SK-N-SH (cell line): ENCODE results near the gene DPF3. TPM values are rescaled to one million over a fixed set of nuclear protein-coding genes. Genes with fewer than 3 reads are reported as not detected.

Source experiments
- CTCF ChIA-PET: fragments of 300-600, 350-600 bp; formaldehyde crosslinking; extraction: SDS; loops from one replicate; lab custom pipeline; 2021; lab: Yijun Ruan, JAX
- POLR2A ChIA-PET: fragments of 350-600 bp; sonication (Branson Sonifier 250); formaldehyde crosslinking; extraction: SDS; loops from one replicate; lab custom pipeline; 2020; ENCODE audit warnings: antibody characterized with exemption, inconsistent platforms; lab: Yijun Ruan, JAX
- DNase-seq: peaks from one replicate; pipeline ENCODE4 v3.0.0; 2012
- H2AFZ ChIP-seq: fragments of 200-600 bp; sonication (generic); 2 replicates; pipeline ENCODE4 v1.8.1; 2016; ENCODE audit warnings: antibody characterized with exemption, mild to moderate bottlenecking, low read depth
- H3F3A ChIP-seq: fragments of 200-600 bp; sonication (generic); replicated peaks from 2 replicates; pipeline ENCODE3; 2016; ENCODE audit warnings: antibody characterized with exemption, mild to moderate bottlenecking; ENCODE audit not compliant: insufficient read depth
- H3K27ac ChIP-seq, 2 experiments: fragments of 200-500 bp in 1 of 2; fragments of 200-600 bp in 1 of 2; sonication (Bioruptor generic) in 1 of 2; sonication (generic), shearing (Covaris generic) in 1 of 2; 2 replicates each; pipeline versions ENCODE4 v1.5.1 to v1.6.1; 2014 to 2016; ENCODE audit warnings: low read depth in 2 of 2, inconsistent platforms in 1 of 2, low read length in 1 of 2, mild to moderate bottlenecking in 1 of 2, mixed read lengths in 1 of 2
- H3K27me3 ChIP-seq: fragments of 200-600 bp; sonication (generic), shearing (Covaris generic); 2 replicates; pipeline ENCODE4 v1.6.1; 2016; ENCODE audit warnings: mixed run types; ENCODE audit not compliant: insufficient read depth
- H3K36me3 ChIP-seq, 2 experiments: fragments of 200-500 bp in 1 of 2; fragments of 200-600 bp in 1 of 2; sonication (Bioruptor generic) in 1 of 2; sonication (generic) in 1 of 2; replicated peaks in 1 of 2; 2 replicates each; pipeline versions ENCODE3 to v1.5.1; 2014 to 2016; ENCODE audit warnings: low read length in 1 of 2, mild to moderate bottlenecking in 1 of 2; ENCODE audit not compliant: insufficient read depth in 2 of 2, control insufficient read depth in 1 of 2
- H3K4me1 ChIP-seq, 2 experiments: fragments of 200-500 bp in 1 of 2; fragments of 200-600 bp in 1 of 2; sonication (Bioruptor generic) in 1 of 2; sonication (generic), shearing (Covaris generic) in 1 of 2; 2 replicates each; pipeline versions ENCODE4 v1.5.1 to v1.6.1; 2014 to 2016; ENCODE audit warnings: low read depth in 1 of 2, low read length in 1 of 2, mixed run types in 1 of 2; ENCODE audit not compliant: insufficient read depth in 2 of 2, control insufficient read depth in 1 of 2
- H3K4me2 ChIP-seq: fragments of 200-600 bp; sonication (generic), shearing (Covaris generic); 2 replicates; pipeline ENCODE4 v1.6.1; 2017; ENCODE audit warnings: mixed run types
- H3K4me3 ChIP-seq, 2 experiments: fragments of 200-500 bp in 1 of 2; fragments of 200-600 bp in 1 of 2; sonication (Bioruptor generic) in 1 of 2; sonication (generic), shearing (Covaris generic) in 1 of 2; 2 replicates each; pipeline versions ENCODE4 v1.5.1 to v1.8.1; 2014 to 2016; ENCODE audit warnings: low read depth in 2 of 2, inconsistent platforms in 1 of 2, low read length in 1 of 2, mild to moderate bottlenecking in 1 of 2, mixed read lengths in 1 of 2, moderate library complexity in 1 of 2
- H3K79me2 ChIP-seq: fragments of 200-600 bp; sonication (generic); 2 replicates; pipeline ENCODE4 v1.8.1; 2017; ENCODE audit warnings: mild to moderate bottlenecking; ENCODE audit not compliant: insufficient read depth
- H3K9ac ChIP-seq: fragments of 200-600 bp; sonication (generic); 2 replicates; pipeline ENCODE4 v1.6.1; 2017; ENCODE audit warnings: mixed run types
- H3K9me2 ChIP-seq: fragments of 200-600 bp; sonication (generic); 2 replicates; pipeline ENCODE4 v1.6.1; 2017; ENCODE audit warnings: mixed run types
- H3K9me3 ChIP-seq: fragments of 200-600 bp; sonication (generic); 2 replicates; pipeline ENCODE4 v1.6.1; 2017; ENCODE audit warnings: mixed run types, mild to moderate bottlenecking, moderate library complexity
- H4K20me1 ChIP-seq: fragments of 200-600 bp; sonication (generic); 2 replicates; pipeline ENCODE4 v1.6.1; 2017; ENCODE audit warnings: mild to moderate bottlenecking, mixed run types; ENCODE audit not compliant: insufficient read depth
- ELF1 ChIP-seq: IDR thresholded peaks from 2 replicates; pipeline ENCODE4 v1.4.0; 2012
- FOSL2 ChIP-seq: IDR thresholded peaks from 2 replicates; pipeline ENCODE4 v1.4.0; 2012; ENCODE audit warnings: low read depth, mild to moderate bottlenecking, moderate library complexity, borderline replicate concordance
- GATA2 ChIP-seq: sonication (generic); formaldehyde crosslinking; IDR thresholded peaks from 2 replicates; pipeline ENCODE4 v1.5.0; 2020; ENCODE audit warnings: mild to moderate bottlenecking, missing genetic modification reagents
- IRF3 ChIP-seq: fragments of 150-350 bp; IDR thresholded peaks from 2 replicates; pipeline ENCODE4 v1.6.1; 2016; ENCODE audit warnings: mild to moderate bottlenecking, low read depth, low read length
- MAX ChIP-seq: IDR thresholded peaks from 2 replicates; pipeline ENCODE4 v1.4.0; 2012; ENCODE audit warnings: low read depth
- MXI1 ChIP-seq: IDR thresholded peaks from 2 replicates; pipeline ENCODE4 v1.6.1; 2012; ENCODE audit warnings: mild to moderate bottlenecking, low read depth, low read length, improper control_type of control experiment
- NRF1 ChIP-seq: IDR thresholded peaks from 2 replicates; pipeline ENCODE4 v1.6.1; 2012; ENCODE audit warnings: low read depth, mild to moderate bottlenecking, low read length
- POLR2AphosphoS5 ChIP-seq: IDR thresholded peaks from 2 replicates; pipeline ENCODE4 v1.6.1; 2012; ENCODE audit warnings: low read depth, low read length
- RCOR1 ChIP-seq: fragments of 150-350 bp; IDR thresholded peaks from 2 replicates; pipeline ENCODE4 v1.6.1; 2017; ENCODE audit warnings: antibody characterized with exemption, low read length
- RXRA ChIP-seq: IDR thresholded peaks from 2 replicates; pipeline ENCODE4 v1.4.0; 2012; ENCODE audit warnings: low read depth, mild to moderate bottlenecking, borderline replicate concordance
- TAF1 ChIP-seq: IDR thresholded peaks from 2 replicates; pipeline ENCODE4 v1.6.1; 2012; ENCODE audit warnings: low read depth, mild to moderate bottlenecking, low read length, moderate library complexity, borderline replicate concordance
- TCF12 ChIP-seq: IDR thresholded peaks from 2 replicates; pipeline ENCODE4 v1.4.0; 2012
- TEAD4 ChIP-seq: IDR thresholded peaks from 2 replicates; pipeline ENCODE4 v1.4.0; 2012; ENCODE audit warnings: mild to moderate bottlenecking, borderline replicate concordance; ENCODE audit not compliant: insufficient read depth
- YY1 ChIP-seq: IDR thresholded peaks from 2 replicates; pipeline ENCODE4 v1.4.0; 2012; ENCODE audit warnings: low read depth, mild to moderate bottlenecking
- WGBS: methylation state at CpG from one replicate; pipeline ENCODE4 v1.1.6; 2017; ENCODE audit warnings: low lambda C conversion rate; 5-methylcytosine and 5-hydroxymethylcytosine counted together
- polyA plus RNA-seq, 3 experiments: library from polyadenylated mRNA; depleted of rRNA; stranded (reverse); fragments of >200 nt; gene quantifications; 2 replicates each; pipeline ENCODE4 v1.2.3, GENCODE V29; 2012
- TF ChIP-seq, protein P1 (sequence below): IDR thresholded peaks from 2 replicates; pipeline ENCODE4 v1.4.0; 2012; ENCODE audit warnings: low read depth, borderline replicate concordance
- TF ChIP-seq, protein P2 (sequence below): IDR thresholded peaks from 2 replicates; pipeline ENCODE4; 2012

The DPF3 gene
- polyA plus RNA-seq, 1 of the 3 experiments (the other 2 are of a cell fraction) = 2.8 TPM

DNA sequence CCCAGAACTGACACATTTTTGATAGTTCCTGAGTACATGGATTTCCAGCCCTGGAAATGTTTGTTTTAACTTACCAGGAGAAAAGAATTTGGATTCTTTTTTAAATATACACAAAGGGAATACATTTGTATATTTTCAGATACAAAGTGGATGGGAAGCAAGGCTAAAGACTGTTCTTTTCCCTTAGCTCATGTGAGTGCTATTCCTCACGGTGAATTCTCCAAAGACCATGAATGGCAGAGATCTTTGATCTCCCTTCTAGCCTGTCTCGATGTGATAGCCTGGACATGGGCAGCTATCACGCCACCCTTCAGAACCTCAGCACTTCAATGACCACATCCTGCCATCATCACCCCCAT, 91.3 kb downstream of the DPF3 start:
- TF ChIP-seq TAF1 = no peak
- TF ChIP-seq MAX = no peak
- no peak for TF ChIP-seq RXRA
- TF ChIP-seq YY1 = no peak
- TF ChIP-seq FOSL2 = no peak
- TF ChIP-seq, protein P1, sequence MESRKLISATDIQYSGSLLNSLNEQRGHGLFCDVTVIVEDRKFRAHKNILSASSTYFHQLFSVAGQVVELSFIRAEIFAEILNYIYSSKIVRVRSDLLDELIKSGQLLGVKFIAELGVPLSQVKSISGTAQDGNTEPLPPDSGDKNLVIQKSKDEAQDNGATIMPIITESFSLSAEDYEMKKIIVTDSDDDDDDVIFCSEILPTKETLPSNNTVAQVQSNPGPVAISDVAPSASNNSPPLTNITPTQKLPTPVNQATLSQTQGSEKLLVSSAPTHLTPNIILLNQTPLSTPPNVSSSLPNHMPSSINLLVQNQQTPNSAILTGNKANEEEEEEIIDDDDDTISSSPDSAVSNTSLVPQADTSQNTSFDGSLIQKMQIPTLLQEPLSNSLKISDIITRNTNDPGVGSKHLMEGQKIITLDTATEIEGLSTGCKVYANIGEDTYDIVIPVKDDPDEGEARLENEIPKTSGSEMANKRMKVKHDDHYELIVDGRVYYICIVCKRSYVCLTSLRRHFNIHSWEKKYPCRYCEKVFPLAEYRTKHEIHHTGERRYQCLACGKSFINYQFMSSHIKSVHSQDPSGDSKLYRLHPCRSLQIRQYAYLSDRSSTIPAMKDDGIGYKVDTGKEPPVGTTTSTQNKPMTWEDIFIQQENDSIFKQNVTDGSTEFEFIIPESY = no peak
- TF ChIP-seq NRF1 = no peak
- TF ChIP-seq RCOR1 = no peak
- TF ChIP-seq TEAD4 = no peak
- TF ChIP-seq TCF12 = no peak
- no peak for TF ChIP-seq ELF1
- TF ChIP-seq MXI1 = no peak
- TF ChIP-seq, protein P2, sequence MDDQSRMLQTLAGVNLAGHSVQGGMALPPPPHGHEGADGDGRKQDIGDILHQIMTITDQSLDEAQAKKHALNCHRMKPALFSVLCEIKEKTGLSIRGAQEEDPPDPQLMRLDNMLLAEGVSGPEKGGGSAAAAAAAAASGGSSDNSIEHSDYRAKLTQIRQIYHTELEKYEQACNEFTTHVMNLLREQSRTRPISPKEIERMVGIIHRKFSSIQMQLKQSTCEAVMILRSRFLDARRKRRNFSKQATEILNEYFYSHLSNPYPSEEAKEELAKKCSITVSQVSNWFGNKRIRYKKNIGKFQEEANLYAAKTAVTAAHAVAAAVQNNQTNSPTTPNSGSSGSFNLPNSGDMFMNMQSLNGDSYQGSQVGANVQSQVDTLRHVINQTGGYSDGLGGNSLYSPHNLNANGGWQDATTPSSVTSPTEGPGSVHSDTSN = no peak
- no peak for TF ChIP-seq IRF3
- no peak overlapping the region for H2AFZ ChIP-seq
- no peaks in the 10 kb centered on the region for H3K27me3 ChIP-seq
- H3K9ac ChIP-seq = no peak overlapping the region
- no peak overlapping the region for H3K4me3 ChIP-seq
- no peaks in the 10 kb centered on the region for H3K9me2 ChIP-seq
- H3F3A ChIP-seq = peaks cover 4% of the 10 kb centered on the region
- H3K79me2 ChIP-seq = no peaks in the 10 kb centered on the region
- H3K4me2 ChIP-seq = no peak overlapping the region
- no peak for DNase-seq
- no peaks in the 10 kb centered on the region for H3K9me3 ChIP-seq
- no peaks in the 10 kb centered on the region; a peak in 1 of 4 replicates for H3K4me1 ChIP-seq
- H3K36me3 ChIP-seq = no peaks in the 10 kb centered on the region
- H3K27ac ChIP-seq = no peak overlapping the region
- POLR2A ChIA-PET = no interaction called here
- CTCF ChIA-PET = no interaction called here
- 55% methylated on average over 3 of the region's 3 CpGs for WGBS
- H4K20me1 ChIP-seq = no peaks in the 10 kb centered on the region

GRCh38 chr14:72801836-72802587, 91.9 kb downstream of the DPF3 start:
- Histone ChIP-seq H3K9ac (no peak overlapping the region), H3K4me2 (no peak overlapping the region), H3K9me3 (no peaks in the 10 kb centered on the region), H4K20me1 (no peaks in the 10 kb centered on the region), H3K4me3 (no peak overlapping the region), H3K27ac (peak overlapping the region in 1 of 2 experiments; percentile 52; a peak in 2 of 4 replicates), H2AFZ (no peak overlapping the region), H3K27me3 (no peaks in the 10 kb centered on the region), H3K9me2 (no peaks in the 10 kb centered on the region), H3K36me3 (no peaks in the 10 kb centered on the region), H3F3A (peaks cover 4% of the 10 kb centered on the region), H3K4me1 (no peaks in the 10 kb centered on the region; a peak in 1 of 4 replicates), H3K79me2 (no peaks in the 10 kb centered on the region)
- ChIA-PET POLR2A (no interaction called here), CTCF (no interaction called here)
- 25% methylated on average over 5 of the region's 5 CpGs for WGBS
- TF ChIP-seq GATA2 (CRISPR knock-in tag) (no peak), RCOR1 (no peak), POLR2AphosphoS5 (no peak), ELF1 (no peak)
- DNase-seq = no peak
